Erythroblast (primary cell): ENCODE results near the gene TMPRSS11A.
A peak's percentile ranks its signal among the peaks of the same experiment; 100 is the strongest.

Experiments
- DNase-seq, 2 experiments: peaks; one replicate each; lab custom pipeline; 2025; lab: John Stamatoyannopoulos, UW
- GATA1 ChIP-seq: IDR thresholded peaks from 2 replicates; pipeline ENCODE4 v1.6.1; 2011; ENCODE audit warnings: low read depth, mild to moderate bottlenecking, control low read depth, low read length, moderate library complexity
- POLR2A ChIP-seq: IDR thresholded peaks from 2 replicates; pipeline ENCODE4 v1.6.1; 2011; ENCODE audit warnings: mild to moderate bottlenecking, low read length

The TMPRSS11A gene

GRCh38 chr4:67933038-67933437 is 30.3 kb downstream of the TMPRSS11A start:
- TF ChIP-seq POLR2A: no peak
- DNase-seq: no peak

GRCh38 chr4:67931256-67931655 is 32.0 kb downstream of the TMPRSS11A start:
- no peak for DNase-seq
- TF ChIP-seq POLR2A: no peak
- TF ChIP-seq GATA1: no peak

- TF ChIP-seq POLR2A: no peak
Observed at GRCh38 chr4:67929426-67929825, 33.9 kb downstream of the TMPRSS11A start.

GRCh38 chr4:67928546-67928945 is 34.7 kb downstream of the TMPRSS11A start:
- no peak for TF ChIP-seq GATA1
- no peak for TF ChIP-seq POLR2A

More at GRCh38 chr4:67929426-67929825, 33.9 kb downstream of the TMPRSS11A start:
- no peak for DNase-seq

GRCh38 chr4:67927251-67927650 is 36.0 kb downstream of the TMPRSS11A start:
- no peak for DNase-seq
- no peak for TF ChIP-seq POLR2A
- no peak for TF ChIP-seq GATA1

More at GRCh38 chr4:67928546-67928945, 34.7 kb downstream of the TMPRSS11A start:
- DNase-seq: no peak

GRCh38 chr4:67926485-67926884 is 36.8 kb downstream of the TMPRSS11A start:
- DNase-seq: no peak
- TF ChIP-seq GATA1: no peak

GRCh38 chr4:67922697-67923096 is 40.6 kb downstream of the TMPRSS11A start:
- DNase-seq: peak in 1 of 2 experiments; percentile 5
- TF ChIP-seq POLR2A (no peak), GATA1 (no peak)

- TF ChIP-seq GATA1: no peak
- TF ChIP-seq POLR2A: no peak
- no peak for DNase-seq
Observed at GRCh38 chr4:67918428-67918827, 44.9 kb downstream of the TMPRSS11A start.

- no peak for DNase-seq
Observed at GRCh38 chr4:67915400-67915966, 47.8 kb downstream of the TMPRSS11A start.

GRCh38 chr4:67912080-67912479 is 51.2 kb downstream of the TMPRSS11A start:
- TF ChIP-seq POLR2A (no peak), GATA1 (no peak)
- DNase-seq: no peak

More at GRCh38 chr4:67915400-67915966, 47.8 kb downstream of the TMPRSS11A start:
- TF ChIP-seq POLR2A (no peak), GATA1 (no peak)

GRCh38 chr4:67911638-67912037 is 51.7 kb downstream of the TMPRSS11A start:
- TF ChIP-seq POLR2A: no peak
- TF ChIP-seq GATA1: no peak
- no peak for DNase-seq

- TF ChIP-seq POLR2A (no peak), GATA1 (no peak)
- no peak for DNase-seq
Observed at GRCh38 chr4:67911141-67911540, 52.2 kb downstream of the TMPRSS11A start.

- no peak for TF ChIP-seq POLR2A
- no peak for TF ChIP-seq GATA1
- no peak for DNase-seq
Observed at GRCh38 chr4:67910585-67910905, 52.7 kb downstream of the TMPRSS11A start.

GRCh38 chr4:67909905-67910584 is 53.2 kb downstream of the TMPRSS11A start:
- DNase-seq: peak; percentile 16 to 38
- TF ChIP-seq POLR2A (no peak), GATA1 (no peak)

GRCh38 chr4:67907650-67908049 is 55.6 kb downstream of the TMPRSS11A start:
- TF ChIP-seq GATA1 (no peak), POLR2A (no peak)
- DNase-seq: no peak
